GM18508 (cell line): ENCODE measurements around the gene MAPK4.
"Not testable (repeated sequence)": the region's sequence is repeated elsewhere in the genome, so short reads cannot be mapped to it uniquely, and the experiment has no call there.

Experiments used
- ATAC-seq: cut with Tn5 transposase; IDR thresholded peaks from one replicate; pipeline ENCODE4 v1.9.1; 2021; ENCODE audit warnings: moderate number of reproducible peaks; ENCODE audit not compliant: insufficient read depth, unreplicated experiment

Gene MAPK4

DNA sequence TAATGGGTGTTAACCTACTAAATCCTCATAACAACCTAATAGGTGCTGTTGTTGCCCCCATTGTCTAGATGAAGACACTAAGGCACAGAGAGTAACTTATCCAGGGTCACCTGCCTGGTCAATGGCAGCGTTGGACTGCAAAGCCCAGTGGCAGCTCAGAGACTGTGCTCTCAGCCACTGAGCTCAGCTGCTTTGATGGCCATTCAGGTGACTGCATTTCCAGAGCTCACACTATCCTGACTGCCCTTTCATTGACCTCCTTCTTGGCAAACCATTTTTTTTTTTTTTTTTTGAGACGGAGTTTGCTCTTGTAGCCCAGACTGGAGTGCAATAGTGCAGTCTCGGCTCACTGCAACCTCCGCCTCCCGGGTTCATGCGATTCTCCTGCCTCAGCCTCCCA is 115.2 kb downstream of the MAPK4 start:
- ATAC-seq: no peak

DNA sequence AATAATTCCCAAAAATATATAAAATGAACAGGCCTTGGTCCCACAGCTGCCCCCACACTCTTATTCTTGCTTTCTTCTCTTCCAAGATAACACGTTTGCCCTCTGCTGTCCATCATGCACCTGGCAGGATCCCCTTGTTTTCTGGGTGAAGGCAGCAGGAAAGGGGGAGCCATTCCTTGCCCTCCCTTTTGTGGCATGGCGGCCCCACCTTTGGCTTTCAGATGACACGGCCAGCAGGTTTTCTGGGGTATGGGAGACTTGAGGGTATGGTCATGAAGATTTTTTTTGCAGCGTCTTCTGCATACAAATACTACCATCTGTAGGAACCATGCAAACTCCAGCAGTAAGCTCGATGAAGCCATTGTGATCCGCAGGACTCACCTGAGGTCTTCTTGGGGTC is 118.8 kb downstream of the MAPK4 start:
- no peak for ATAC-seq

DNA sequence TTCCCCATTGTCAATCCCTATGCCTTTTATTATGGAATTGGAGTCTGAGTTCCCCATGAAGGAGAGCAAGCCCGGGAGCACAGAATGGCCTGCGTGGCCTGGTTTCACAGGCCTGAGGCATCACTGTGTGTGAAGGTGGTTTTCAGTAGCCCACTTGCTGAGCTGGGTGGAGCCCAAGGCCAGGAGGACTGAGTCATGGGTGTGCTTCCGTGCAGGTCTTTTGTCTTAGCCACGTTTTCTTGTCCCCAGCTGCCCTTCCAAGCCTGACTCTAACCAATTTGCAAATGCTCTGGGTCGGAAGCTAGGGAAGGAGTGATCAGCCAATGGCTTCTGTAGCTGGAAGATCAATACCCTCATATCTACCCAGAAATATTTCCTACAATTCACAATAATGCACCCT is 119.2 kb downstream of the MAPK4 start:
- no peak for ATAC-seq

DNA sequence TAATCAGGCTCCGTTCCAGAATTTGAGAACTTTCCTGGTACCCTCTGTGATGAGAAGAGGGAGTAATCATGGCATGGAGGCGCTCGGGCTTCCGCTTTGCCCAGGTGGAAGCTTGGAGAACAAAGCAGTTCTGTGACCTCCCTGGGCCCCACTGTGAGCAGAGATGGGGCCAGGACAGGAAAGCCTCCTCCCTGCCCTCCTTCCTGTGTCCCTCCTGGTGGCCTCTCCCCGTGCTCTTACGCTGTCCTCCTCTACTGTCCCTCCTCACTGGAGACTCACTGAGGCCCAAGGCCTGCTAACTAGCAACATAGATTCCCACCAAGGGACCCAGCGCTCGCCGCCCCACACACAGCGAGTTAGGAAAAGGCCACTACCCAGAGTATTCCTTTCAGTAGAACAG is 119.8 kb downstream of the MAPK4 start:
- ATAC-seq: no peak

DNA sequence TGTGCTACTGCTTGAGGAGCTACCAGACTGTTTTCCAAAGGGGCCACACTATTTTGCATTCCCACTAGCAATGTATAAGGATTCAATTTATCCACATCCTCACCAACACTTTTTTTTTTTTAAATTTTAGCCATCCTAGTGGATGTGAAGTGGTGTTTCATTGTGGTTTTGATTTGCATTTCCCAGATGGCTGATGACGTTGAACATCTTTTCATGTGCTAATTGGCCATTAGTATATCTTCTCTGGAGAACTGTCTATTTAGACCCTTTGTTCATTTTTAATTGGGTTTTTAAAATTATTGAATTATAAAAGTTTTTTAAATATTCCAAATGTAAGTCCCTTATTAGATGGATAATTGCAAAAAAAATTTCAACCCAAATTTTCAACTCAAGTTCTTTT is 121.1 kb downstream of the MAPK4 start:
- no peak for ATAC-seq

DNA sequence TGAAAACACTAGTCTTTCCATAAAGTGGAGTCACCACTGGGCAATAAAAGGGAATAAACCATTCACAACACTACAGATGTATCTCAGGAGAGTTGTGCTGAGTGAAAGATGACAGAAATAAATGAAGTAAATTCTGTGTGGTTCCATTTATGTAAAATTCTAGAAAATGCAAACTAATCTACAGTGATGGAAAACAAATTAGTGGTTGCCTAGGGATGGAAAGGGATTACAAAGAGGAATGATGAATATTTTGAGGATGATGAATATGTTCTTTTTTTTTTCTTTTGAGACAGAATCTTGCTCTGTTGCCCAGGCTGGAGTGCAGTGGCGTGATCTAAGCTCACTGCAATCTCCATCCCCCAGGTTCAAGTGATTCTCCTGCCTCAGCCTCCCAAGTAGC is 123.0 kb downstream of the MAPK4 start:
- no peak for ATAC-seq

DNA sequence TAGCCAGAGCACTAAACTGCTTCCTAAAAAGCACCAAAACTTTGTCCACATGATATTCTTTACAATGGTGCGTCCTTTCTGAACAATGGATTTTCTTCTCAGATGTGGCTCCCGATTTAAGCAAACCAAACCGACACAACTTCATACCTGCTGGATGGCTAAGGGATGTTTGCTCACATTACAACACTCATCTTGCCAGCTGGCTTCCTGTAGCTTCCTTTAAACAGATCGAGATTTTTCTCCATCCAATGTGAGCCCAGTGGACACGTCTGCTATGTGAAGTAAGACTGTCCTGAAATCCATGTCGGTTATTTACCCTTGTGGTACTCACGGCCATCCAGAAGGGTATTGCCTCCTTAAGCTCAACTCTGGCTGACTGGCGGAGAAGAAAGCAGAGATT is 126.5 kb downstream of the MAPK4 start:
- no peak for ATAC-seq

DNA sequence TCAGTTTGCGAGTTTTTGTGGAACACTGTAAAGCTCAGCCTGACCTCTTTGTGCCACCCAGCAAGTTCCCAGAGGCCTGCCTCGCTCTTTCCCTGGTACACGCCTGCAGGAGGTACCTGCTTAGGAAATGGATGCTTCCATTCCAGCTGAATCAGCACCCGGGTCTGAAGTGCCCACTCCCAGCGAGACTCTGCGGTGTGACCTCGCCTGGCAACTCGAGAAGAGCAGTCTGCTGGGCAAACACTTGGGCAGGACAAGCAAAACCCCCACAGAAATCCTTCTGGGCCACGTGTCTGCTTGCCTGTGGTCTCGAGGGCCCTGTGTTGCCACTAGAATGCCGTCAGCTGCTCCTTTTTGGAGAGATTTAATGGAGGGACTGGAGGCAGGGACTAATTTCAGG is 127.6 kb downstream of the MAPK4 start:
- ATAC-seq: no peak

DNA sequence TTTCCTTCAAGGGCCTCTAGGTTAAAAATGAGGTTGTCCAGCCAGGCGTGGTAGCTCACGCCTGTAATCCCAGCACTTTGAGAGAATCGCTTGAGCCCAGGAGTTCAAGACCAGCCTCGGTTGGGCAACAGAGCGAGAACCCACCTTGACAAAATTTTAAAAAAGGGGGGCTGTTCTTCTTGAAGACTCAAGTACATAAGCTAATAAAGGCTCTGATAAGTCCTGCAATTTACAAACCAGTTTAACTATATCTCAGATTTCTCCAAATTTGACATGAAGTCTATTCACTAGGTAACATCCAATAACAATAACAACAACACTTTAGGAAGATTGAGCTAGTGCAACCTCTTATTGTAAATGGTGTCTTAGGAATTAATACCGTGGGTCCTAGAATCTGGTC is 129.7 kb downstream of the MAPK4 start:
- ATAC-seq: no peak

DNA sequence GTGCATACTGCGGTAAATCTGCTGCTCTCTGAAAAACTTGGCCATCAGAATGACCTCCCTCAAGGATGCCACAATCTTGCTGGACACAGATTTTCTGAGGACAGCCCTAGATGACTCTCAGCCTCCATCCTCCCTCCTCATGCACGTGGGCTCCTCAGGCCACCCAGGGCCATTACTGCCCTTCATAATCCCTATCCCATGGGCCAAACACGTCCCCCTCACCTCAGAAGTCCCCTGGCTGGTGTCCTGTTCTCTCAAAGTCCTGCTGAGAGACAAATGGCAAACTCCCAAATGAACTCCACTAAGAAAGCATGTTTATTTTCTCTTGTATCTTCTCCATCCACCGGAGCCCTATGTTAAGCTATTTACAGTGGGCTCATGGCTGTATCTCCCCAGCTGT is 134.3 kb downstream of the MAPK4 start:
- ATAC-seq: no peak

DNA sequence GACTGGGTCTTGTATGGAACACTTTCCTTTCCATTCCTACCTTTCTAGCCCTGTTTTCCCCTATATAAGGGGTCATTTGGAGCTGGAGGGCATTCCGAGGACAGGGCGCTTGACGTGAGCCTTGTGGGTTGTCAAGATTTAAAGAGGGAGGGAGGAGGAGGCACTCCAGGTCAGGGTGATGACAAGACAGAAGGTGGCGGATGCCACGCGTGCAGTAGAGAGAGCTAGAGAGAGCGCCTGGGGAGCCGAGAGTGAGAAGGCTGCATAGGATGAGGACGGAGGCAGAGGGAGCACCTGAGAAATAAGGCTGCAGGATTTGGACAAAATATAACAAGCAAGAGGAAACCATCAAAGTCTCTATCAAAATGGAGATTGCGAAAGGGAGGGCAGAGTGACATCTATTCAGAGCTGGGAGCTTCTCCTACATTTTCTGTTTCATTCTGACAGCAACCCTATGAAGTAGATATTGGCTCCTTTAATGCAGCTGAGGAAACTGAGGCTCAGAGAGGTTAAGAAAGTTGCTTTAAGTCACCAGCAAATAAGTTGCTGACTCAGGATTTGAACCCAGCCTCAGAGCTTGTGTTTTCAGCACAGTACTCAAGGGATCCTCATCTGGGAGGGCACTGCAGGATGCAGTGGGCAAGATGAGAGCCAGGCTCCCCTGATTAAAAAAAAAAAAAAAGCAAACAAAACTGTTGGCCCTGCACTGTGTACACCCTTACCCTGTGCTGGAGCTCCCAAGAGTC is 135.7 kb downstream of the MAPK4 start:
- ATAC-seq: no peak

DNA sequence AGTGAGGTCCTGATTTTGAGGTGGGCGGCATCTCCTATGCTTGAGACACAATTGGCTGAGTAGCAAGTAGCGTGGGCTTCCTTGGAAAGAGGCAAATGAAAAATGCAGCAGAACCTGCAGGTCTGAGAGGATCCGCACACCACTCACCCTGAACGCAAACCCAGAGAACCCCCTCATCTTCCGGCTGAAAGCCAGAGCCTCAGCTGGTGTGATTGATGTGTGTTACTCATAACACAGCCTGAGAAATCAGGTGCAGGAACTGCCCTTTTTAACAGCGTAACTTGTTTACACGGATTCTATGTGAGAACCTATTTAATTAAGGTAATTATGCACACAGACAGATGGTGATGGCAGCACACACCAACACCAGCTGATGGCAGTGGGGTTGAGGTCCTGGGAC is 136.5 kb downstream of the MAPK4 start:
- no peak for ATAC-seq

DNA sequence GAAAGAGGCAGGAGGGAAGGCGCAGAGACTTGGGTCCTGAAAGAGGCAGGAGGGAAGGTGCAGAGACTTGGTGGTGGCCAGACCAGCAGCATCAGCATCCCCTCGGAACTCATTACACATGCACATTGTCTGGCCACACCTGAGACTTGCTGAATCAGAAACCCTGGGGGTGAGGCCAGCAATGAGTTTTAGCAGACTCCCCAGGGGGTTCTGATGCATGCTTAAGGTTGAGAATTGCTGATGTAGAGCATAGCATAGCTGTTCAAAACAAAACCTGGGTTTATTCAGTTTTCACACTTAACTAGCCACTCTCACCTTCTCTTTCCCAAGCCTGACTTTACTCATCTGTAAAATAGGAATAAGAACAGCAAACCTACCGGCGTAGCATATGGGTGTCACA is 137.0 kb downstream of the MAPK4 start:
- ATAC-seq: no peak

DNA sequence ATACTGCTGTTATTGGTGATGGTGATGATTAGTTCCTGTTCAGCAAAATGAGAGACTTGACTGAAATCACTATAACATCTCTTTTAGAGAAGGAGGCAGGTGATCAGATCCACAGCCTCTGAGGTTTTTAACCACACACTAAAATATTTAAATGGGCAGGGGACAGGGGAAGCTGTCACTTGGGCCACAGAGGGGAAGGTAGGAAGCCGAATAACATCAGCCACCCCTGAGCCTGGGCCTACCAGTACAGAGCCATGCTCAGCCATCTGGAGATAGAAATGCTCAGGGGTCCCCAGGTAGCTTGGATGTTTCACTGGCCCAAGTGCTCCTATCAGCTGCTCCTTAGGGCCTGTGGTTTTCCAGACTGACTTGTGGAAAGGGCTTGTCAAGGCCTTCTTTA is 137.6 kb downstream of the MAPK4 start:
- ATAC-seq: no peak

DNA sequence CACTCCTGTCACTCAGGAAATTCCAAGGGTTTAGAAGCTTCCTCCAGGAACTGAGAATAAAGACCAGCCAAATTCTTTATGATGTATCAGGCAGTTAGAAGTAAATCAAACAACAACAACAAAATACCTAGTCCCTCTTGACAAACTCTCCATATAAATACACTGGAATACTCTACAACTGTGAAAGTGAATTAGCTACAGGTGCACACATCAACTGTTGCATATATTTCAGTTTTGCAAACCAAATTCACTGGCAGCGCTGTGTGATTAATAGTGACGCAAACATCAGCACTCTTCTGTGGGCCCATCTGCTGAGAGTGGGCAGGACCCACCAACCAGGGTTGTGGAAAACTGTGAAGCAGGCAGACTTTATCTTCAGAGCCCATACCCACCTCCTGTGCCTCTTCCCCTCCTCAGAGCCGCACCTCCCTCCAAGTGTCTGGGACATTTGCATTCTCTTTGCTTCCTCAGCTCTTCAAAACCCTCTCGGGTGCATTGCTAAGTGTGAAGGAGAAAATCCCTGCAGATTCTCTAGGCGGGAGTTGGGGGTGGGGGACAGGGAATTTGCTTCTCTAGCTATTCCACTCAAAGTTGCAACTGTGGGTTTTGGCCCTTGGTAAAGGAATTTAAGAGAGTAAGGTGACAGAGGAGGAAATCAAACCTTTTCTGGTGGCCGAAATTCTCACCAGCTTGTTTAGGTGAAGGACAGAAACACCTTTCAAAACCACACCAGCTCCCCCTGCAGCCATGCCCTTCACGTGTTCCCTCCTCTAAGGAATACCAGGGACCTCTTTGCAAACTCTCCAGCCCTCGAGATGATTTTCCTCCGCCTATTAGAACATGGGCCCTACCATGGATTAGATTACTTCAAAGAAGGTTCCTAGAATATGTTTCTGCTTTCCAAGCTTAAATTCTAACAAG is 140.6 kb downstream of the MAPK4 start:
- no peak for ATAC-seq

DNA sequence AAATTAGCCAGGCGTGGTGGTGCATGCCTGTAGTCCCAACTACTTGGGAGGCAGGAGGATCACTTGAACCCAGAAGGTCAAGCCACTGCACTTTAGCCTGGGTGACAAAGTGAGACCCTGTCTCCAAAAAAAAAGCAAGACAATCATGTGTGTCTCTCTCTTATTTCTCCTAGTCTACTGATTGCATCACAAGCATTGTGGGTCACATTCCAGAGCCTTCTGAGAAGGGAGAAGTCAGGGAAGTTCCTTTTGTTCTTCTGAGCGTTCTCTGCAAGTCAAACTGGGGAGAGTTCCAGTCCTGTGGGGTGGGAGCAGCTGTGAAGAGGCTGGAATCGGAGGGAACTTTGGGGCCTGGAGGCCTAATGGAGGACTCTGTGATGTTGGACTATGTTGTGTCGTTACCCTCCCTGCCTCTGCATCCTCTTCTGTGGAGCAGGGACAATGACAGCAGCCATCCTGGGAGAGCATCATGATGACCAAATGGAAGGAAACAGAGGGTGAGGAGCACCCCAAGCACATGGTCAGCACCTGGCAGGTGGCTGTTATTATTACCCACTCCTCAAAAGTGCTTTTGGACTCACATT is 144.6 kb downstream of the MAPK4 start:
- ATAC-seq: no peak

DNA sequence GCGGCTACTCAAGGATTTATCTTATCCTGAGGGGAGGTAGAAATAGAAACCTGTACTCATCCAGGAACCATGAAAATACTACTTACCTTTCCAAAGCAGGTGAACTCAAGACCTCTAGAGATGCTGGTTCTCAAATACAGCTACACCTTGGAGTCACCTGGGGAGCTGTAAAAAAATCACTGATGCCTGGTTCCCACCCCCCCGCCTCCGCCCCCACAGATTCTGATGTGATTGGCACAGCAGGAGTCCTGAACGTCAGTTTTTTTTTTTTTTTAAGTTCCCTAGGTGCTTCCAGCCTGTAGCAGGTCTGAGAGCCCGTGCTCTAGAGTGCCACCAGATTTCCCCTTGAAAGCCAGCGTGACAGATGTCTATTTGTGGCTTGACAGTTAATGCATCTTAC is 146.3 kb downstream of the MAPK4 start:
- no peak for ATAC-seq

DNA sequence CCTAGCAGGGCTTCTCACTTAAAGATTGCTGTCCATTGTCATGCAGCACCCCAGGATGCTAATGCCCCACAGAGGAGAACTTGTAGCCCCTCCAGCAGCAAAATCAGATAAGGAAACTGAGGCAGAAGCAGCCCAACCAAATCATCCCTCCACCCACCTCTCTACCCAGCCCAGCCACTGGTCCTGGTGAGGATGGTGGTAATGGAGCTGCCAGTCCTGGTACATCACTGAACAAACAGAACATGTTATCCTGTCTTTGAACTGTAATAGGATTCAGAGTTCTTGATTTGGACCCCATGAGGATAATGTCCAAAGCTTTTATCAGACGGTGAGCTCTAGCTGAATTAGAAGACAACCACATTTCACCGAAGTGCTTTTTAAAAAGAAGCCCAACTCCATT is 146.8 kb downstream of the MAPK4 start:
- no peak for ATAC-seq

DNA sequence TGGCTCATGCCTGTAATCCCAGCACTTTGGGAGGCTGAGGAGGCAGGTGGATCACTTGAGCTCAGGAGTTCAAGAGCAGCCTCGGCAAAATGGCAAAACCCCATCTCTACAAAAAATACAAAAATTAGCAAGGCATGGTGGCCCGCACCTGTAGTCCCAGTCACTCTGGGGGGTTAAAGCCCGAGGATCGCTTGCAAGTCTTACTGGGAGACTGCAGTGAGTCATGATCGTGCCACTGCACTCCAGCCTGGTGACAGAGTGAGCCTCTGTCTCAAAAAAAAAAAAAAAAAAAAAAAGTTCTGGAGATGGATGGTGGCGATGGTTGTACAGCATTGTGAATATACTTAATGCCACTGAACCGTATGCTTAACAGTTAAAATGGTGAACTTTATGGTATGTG is 147.4 kb downstream of the MAPK4 start:
- not testable (repeated sequence) for ATAC-seq

DNA sequence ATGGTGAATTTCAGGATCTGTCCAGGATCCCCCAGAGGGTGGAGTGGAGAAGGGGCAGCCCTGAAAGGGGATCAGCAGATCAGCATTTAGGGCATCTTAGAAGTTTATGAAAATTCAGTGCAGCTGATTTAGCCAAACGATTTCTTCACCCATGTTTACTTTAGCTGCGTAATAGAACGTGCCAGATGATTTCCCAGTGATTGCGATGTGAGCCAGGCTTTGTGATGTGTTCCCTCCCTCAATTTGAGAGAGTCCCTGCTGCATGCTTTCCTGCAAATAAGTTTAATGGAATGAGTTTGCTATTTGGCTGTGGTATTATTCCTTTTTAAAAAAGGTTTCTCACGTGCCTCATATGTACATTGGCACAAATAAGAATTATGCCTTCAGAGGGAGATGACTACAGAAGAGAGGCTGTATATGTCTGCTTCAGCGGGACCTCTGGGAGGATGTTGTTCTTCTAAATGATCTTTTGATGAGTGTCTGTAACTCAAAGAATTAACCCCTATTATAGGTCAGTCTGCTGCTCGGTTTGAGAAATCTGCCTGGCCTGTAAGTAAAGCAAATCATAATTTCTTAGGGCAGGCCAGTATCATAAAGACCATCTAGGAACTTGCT is 148.1 kb downstream of the MAPK4 start:
- no peak for ATAC-seq

DNA sequence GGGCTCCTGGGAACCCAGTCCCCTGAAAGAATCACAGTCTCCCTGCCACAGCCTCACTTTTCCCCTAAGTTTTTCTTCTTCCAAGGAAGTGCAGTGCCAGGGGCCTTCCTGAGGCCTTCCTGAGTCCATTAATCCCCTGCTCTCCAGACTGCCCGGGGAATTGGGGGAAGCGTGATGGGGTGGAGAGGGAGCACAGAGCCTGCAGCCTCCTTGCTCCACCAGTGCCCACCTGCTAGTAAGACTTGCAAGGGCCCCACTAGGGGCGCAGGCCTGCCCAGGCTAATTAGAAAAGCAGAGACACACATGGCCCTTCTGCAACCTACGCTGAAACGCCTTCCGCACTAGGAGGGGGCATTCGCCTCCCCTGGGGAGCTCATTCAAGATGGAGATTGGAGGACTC is 149.3 kb downstream of the MAPK4 start:
- ATAC-seq: no peak
